Progenitor cell of endocrine pancreas (in vitro differentiated cells): ENCODE results near the gene RANBP2. TPM values are rescaled to one million over a fixed set of nuclear protein-coding genes. Genes with fewer than 3 reads are reported as not detected.

Experiments
- DNase-seq: peaks from one replicate; pipeline ENCODE4 v3.0.0; 2021; ENCODE audit warnings: low spot score; ENCODE audit not compliant: unreplicated experiment
- H3K27ac Mint-ChIP-seq: 2 replicates; pipeline ENCODE4 v1.8.0; 2021; ENCODE audit warnings: mild to moderate bottlenecking, moderate library complexity, mixed read lengths
- H3K27me3 Mint-ChIP-seq: 2 replicates; pipeline ENCODE4 v1.8.0; 2021; ENCODE audit warnings: mixed read lengths
- H3K36me3 Mint-ChIP-seq: 2 replicates; pipeline ENCODE4 v1.8.0; 2022; ENCODE audit warnings: mixed read lengths; ENCODE audit not compliant: insufficient read depth
- H3K4me1 Mint-ChIP-seq: 2 replicates; pipeline ENCODE4 v1.8.0; 2021; ENCODE audit warnings: low read depth, mixed read lengths
- H3K4me3 Mint-ChIP-seq: 2 replicates; pipeline ENCODE4 v1.8.0; 2021; ENCODE audit warnings: low read depth, mild to moderate bottlenecking, moderate library complexity, mixed read lengths
- H3K9me3 Mint-ChIP-seq: 2 replicates; pipeline ENCODE4 v1.8.0; 2021; ENCODE audit warnings: low read depth, mixed read lengths
- total RNA-seq: library from RNA; stranded (reverse); gene quantifications from 2 replicates; pipeline ENCODE4 v1.2.1, GENCODE V29; 2021
- TF ChIP-seq, protein P1 (sequence below): fragments of 200-600 bp; sonication (generic); IDR thresholded peaks from one replicate; pipeline ENCODE4 v1.5.0; 2021; ENCODE audit warnings: antibody characterized with exemption, mild to moderate bottlenecking; ENCODE audit not compliant: unreplicated experiment

The RANBP2 gene
- total RNA-seq, 1 donor from 2014 or later = 77.9 TPM

GRCh38 chr2:108834620-108835019, 115.3 kb downstream of the RANBP2 start:
- peaks cover 34% of the 10 kb centered on the region for H3K9me3 Mint-ChIP-seq
- no peak overlapping the region for H3K27ac Mint-ChIP-seq

DNA sequence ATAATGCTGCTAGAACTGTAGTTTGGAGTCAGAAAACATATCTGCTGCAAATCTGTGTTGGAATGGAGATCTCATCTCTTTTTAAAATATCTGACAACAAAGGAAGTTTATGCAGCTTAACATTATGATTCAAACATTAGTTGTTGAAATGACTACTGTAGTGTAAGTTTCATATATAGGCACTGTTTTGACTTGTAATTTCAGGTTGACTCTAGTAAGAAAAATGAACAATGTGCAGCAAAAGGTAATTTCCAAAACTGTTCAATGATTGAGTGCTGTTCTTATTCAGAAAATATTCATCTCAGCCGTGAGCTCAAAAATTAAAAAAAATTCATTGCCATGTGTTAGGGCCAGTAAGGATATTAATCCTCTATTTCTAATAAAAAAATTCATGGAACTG, 115.8 kb downstream of the RANBP2 start:
- peaks cover 1% of the 10 kb centered on the region for H3K4me1 Mint-ChIP-seq
- peaks cover 49% of the 10 kb centered on the region for H3K36me3 Mint-ChIP-seq
- no peak for DNase-seq
- no peak overlapping the region for H3K4me3 Mint-ChIP-seq
- H3K27ac Mint-ChIP-seq = no peak overlapping the region
- TF ChIP-seq, protein P1, sequence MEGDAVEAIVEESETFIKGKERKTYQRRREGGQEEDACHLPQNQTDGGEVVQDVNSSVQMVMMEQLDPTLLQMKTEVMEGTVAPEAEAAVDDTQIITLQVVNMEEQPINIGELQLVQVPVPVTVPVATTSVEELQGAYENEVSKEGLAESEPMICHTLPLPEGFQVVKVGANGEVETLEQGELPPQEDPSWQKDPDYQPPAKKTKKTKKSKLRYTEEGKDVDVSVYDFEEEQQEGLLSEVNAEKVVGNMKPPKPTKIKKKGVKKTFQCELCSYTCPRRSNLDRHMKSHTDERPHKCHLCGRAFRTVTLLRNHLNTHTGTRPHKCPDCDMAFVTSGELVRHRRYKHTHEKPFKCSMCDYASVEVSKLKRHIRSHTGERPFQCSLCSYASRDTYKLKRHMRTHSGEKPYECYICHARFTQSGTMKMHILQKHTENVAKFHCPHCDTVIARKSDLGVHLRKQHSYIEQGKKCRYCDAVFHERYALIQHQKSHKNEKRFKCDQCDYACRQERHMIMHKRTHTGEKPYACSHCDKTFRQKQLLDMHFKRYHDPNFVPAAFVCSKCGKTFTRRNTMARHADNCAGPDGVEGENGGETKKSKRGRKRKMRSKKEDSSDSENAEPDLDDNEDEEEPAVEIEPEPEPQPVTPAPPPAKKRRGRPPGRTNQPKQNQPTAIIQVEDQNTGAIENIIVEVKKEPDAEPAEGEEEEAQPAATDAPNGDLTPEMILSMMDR = no peak
- H3K9me3 Mint-ChIP-seq = peaks cover 38% of the 10 kb centered on the region
- H3K27me3 Mint-ChIP-seq = no peaks in the 10 kb centered on the region

More at GRCh38 chr2:108834620-108835019, 115.3 kb downstream of the RANBP2 start:
- H3K36me3 Mint-ChIP-seq = peaks cover 47% of the 10 kb centered on the region
- DNase-seq = no peak
- peaks cover 1% of the 10 kb centered on the region for H3K4me1 Mint-ChIP-seq
- TF ChIP-seq, protein P1 = no peak
- no peak overlapping the region for H3K4me3 Mint-ChIP-seq
- H3K27me3 Mint-ChIP-seq = no peaks in the 10 kb centered on the region

Other genes with a start within 250 kb of the RANBP2 start
- 35.6 and 37.7 TPM in 2 replicates for gene LIMS1, start 185.0 kb upstream of the RANBP2 start, total RNA-seq
- gene CCDC138, start 67.3 kb downstream of the RANBP2 start, total RNA-seq = 25.0 and 27.3 TPM in 2 replicates